AG08396 (cell line): ENCODE results near the gene ROM1.
A peak's percentile ranks its signal among the peaks of the same experiment; 100 is the strongest.

Source experiments
- DNase-seq: peaks from one replicate; pipeline ENCODE4 v3.0.0; 2012; ENCODE audit warnings: low spot score, mixed read lengths

Gene ROM1

GRCh38 chr11:62588966-62589637 lies 24.0 kb upstream of the ROM1 start:
- DNase-seq, result no peak

- peak; percentile 90 for DNase-seq
These were observed 21.5 kb upstream of the ROM1 start, which contains the start of gene TUT1 for GRCh38 chr11:62591448-62592145. Gene TUT1, minus strand, starts transcription at chr11:62591523. Its CDS starts 38 bp downstream, at chr11:62591485.

- DNase-seq, result no peak
These were observed 20.8 kb upstream of the ROM1 start for GRCh38 chr11:62592146-62592815.

- no peak for DNase-seq
These were observed 20.1 kb upstream of the ROM1 start for GRCh38 chr11:62592989-62593421.

- peak; percentile 64 for DNase-seq
These were observed 19.5 kb upstream of the ROM1 start for GRCh38 chr11:62593434-62594044.

GRCh38 chr11:62595124-62595523 lies 17.9 kb upstream of the ROM1 start:
- no peak for DNase-seq

- peak; percentile 98 for DNase-seq
These were observed 13.9 kb upstream of the ROM1 start for GRCh38 chr11:62599069-62599696.

- no peak for DNase-seq
These were observed 13.2 kb upstream of the ROM1 start for GRCh38 chr11:62599901-62600300.

- no peak for DNase-seq
These were observed 12.5 kb upstream of the ROM1 start for GRCh38 chr11:62600367-62601121.

- DNase-seq, result peak; percentile 43
These were observed 12.0 kb upstream of the ROM1 start for GRCh38 chr11:62601122-62601371.

- peak; percentile 98 for DNase-seq
These were observed 11.5 kb upstream of the ROM1 start, which contains the start of gene MTA2 for GRCh38 chr11:62601372-62602140. Gene MTA2, minus strand, starts transcription at chr11:62601865. Its CDS starts 415 bp downstream, at chr11:62601450.

GRCh38 chr11:62602141-62603071 lies 10.7 kb upstream of the ROM1 start:
- DNase-seq, result peak; percentile 85

- no peak for DNase-seq
These were observed 10.0 kb upstream of the ROM1 start for GRCh38 chr11:62603072-62603408.

- DNase-seq, result no peak
These were observed 9.2 kb upstream of the ROM1 start for GRCh38 chr11:62603776-62604299.

- DNase-seq, result no peak
These were observed 8.5 kb upstream of the ROM1 start for GRCh38 chr11:62604460-62605120.

GRCh38 chr11:62605467-62605866 lies 7.6 kb upstream of the ROM1 start:
- no peak for DNase-seq

GRCh38 chr11:62605902-62606301 lies 7.2 kb upstream of the ROM1 start:
- DNase-seq, result no peak

GRCh38 chr11:62607714-62608113 lies 5.3 kb upstream of the ROM1 start:
- no peak for DNase-seq

- no peak for DNase-seq
These were observed 4.3 kb upstream of the ROM1 start for GRCh38 chr11:62608776-62609175.
